Kidney (tissue), 14 donors: ENCODE results near the gene MAD1L1. TPM values are rescaled to one million over a fixed set of nuclear protein-coding genes. Genes with fewer than 3 reads are reported as not detected.
"Not testable (repeated sequence)": the region's sequence is repeated elsewhere in the genome, so short reads cannot be mapped to it uniquely, and the experiment has no call there.

Experiments
- DNase-seq, 5 donors: peaks; one replicate each; pipeline ENCODE4 v3.0.0-alpha.2; 2013 to 2020
- FAIRE-seq: peaks from 2 replicates; lab custom pipeline; 2012; peaks lifted over from hg19 to GRCh38; lab: Jason Lieb, UNC
- H3K27ac ChIP-seq, 2 donors: one replicate each; pipeline ENCODE4 v1.7.0; 2013; ENCODE audit warnings: low read depth in 2 of 2, low read length in 2 of 2, inconsistent platforms in 1 of 2
- H3K27me3 ChIP-seq: one replicate; pipeline ENCODE4 v1.7.1; 2013; ENCODE audit warnings: low read length, inconsistent platforms; ENCODE audit not compliant: control insufficient read depth, insufficient read depth
- H3K36me3 ChIP-seq, 3 donors: one replicate each; pipeline versions ENCODE4 v1.7.0 to v1.7.1; 2013; ENCODE audit warnings: low read length in 3 of 3, control low read depth in 1 of 3, inconsistent platforms in 1 of 3; ENCODE audit not compliant: insufficient read depth in 3 of 3, control insufficient read depth in 2 of 3
- H3K4me1 ChIP-seq, 3 donors: one replicate each; pipeline versions ENCODE4 v1.7.0 to v1.7.1; 2013; ENCODE audit warnings: low read length in 3 of 3, inconsistent platforms in 1 of 3, low read depth in 1 of 3; ENCODE audit not compliant: control insufficient read depth in 2 of 3, insufficient read depth in 2 of 3
- H3K4me3 ChIP-seq, 3 donors: one replicate each; pipeline versions ENCODE4 v1.7.0 to v1.8.1; 2013; ENCODE audit warnings: low read length in 3 of 3, control low read depth in 1 of 3, inconsistent platforms in 1 of 3
- H3K9ac ChIP-seq, 3 donors: one replicate each; pipeline versions ENCODE4 v1.7.0 to v1.7.1; 2013; ENCODE audit warnings: low read length in 3 of 3, control low read depth in 1 of 3, inconsistent platforms in 1 of 3
- H3K9me3 ChIP-seq, 3 donors: one replicate each; pipeline versions ENCODE4 v1.7.0 to v1.7.1; 2013; ENCODE audit warnings: low read length in 3 of 3, control low read depth in 1 of 3, inconsistent platforms in 1 of 3; ENCODE audit not compliant: control insufficient read depth in 2 of 3, insufficient read depth in 1 of 3
- intact Hi-C: fragments of 100-400 bp; cut with DNase I; formaldehyde crosslinking; loops from one replicate; pipeline ENCODE4 v1.11.1; 2022
- polyA plus RNA-seq: library from polyadenylated mRNA; stranded (reverse); fragments of 350-450 nt; fragmentation: Illumina TruSeq; extraction: RNeasy Lipid Tissue Mini Kit (QIAGEN cat#74804); gene quantifications from one replicate; pipeline ENCODE4 v1.2.3, GENCODE V29; 2014; ENCODE audit warnings: low read depth, low replicate concordance; ENCODE audit not compliant: insufficient read depth
- total RNA-seq: library from RNA; stranded (reverse); fragmentation: NEBNext Ultra II Directional; extraction: Animal tissue kit (Norgen Biotek cat#: 25700); gene quantifications from one replicate; pipeline ENCODE4 v1.2.1, GENCODE V29; 2021
- TF ChIP-seq, protein P1 (sequence below): IDR thresholded peaks from 3 replicates; pipeline ENCODE4 v1.5.1; 2012; ENCODE audit warnings: mild to moderate bottlenecking, moderate library complexity, borderline replicate concordance; ENCODE audit not compliant: insufficient read depth; ENCODE audit errors: extremely low read depth
- donor health status: control.
- donor health status: control.
- donor health status: control.
- donor health status: control.
- donor health status: control.
- donor health status: DM: yes; HTN: yes; CAD: no.
- donor health status: Normal renal cell carcinoma (clear cell type).

The MAD1L1 gene
- total and polyA plus RNA-seq, 2 donors from 2014 or later, result 33.2 to 45.2 TPM

DNA sequence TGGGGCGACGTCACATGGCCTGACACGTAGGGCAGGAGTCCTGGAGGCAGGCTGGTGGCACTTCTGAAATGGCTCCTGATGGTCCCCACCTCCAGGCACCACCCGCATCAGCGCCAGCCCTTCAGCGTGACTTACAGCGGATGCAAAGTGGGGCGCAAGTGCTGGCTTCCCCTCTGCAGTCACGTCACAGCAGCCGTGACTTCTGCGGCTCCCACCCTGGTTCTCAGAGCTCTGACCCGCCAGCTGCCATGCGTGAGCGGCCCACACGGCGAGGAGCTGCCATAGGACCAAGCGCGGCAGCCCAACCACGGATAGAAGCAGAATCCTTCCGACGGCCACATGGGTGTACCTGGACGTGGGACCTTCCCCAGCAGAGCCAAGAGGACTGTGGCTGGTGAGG is 403.6 kb downstream of the MAD1L1 start:
- no peak for FAIRE-seq
- TF ChIP-seq, protein P1, sequence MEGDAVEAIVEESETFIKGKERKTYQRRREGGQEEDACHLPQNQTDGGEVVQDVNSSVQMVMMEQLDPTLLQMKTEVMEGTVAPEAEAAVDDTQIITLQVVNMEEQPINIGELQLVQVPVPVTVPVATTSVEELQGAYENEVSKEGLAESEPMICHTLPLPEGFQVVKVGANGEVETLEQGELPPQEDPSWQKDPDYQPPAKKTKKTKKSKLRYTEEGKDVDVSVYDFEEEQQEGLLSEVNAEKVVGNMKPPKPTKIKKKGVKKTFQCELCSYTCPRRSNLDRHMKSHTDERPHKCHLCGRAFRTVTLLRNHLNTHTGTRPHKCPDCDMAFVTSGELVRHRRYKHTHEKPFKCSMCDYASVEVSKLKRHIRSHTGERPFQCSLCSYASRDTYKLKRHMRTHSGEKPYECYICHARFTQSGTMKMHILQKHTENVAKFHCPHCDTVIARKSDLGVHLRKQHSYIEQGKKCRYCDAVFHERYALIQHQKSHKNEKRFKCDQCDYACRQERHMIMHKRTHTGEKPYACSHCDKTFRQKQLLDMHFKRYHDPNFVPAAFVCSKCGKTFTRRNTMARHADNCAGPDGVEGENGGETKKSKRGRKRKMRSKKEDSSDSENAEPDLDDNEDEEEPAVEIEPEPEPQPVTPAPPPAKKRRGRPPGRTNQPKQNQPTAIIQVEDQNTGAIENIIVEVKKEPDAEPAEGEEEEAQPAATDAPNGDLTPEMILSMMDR, result no peak
- peaks cover 0 to 3% (median 0%) of the 10 kb centered on the region in 3 donors for H3K9me3 ChIP-seq
- H3K27ac ChIP-seq, result no peak overlapping the region
- no peaks in the 10 kb centered on the region for H3K27me3 ChIP-seq
- no peak overlapping the region for H3K4me3 ChIP-seq
- intact Hi-C loops, result no loop called here
- H3K4me1 ChIP-seq, result no peaks in the 10 kb centered on the region
- no peak overlapping the region for H3K9ac ChIP-seq
- H3K36me3 ChIP-seq, result no peaks in the 10 kb centered on the region
- DNase-seq, result no peak

DNA sequence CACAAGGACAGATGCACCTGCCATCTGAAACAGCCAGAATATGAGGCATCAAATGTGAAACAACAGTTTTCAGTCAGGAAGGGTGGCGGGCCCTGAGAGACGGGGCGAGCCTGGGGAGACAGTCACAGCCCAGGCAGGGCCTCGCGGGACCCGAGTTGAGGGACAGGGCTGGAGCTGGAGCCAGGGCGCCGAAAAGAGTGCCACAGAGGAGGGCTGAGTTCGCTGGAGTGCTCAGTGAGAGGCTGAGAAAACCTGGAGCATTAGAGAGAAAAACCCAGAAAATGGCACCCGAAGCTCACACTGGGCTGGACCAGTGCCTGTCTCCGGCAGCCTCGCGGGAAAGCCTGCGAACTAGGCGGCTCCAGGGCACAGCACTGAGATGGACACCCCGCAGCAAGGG is 404.6 kb downstream of the MAD1L1 start:
- H3K9ac ChIP-seq, DNase-seq, H3K27ac ChIP-seq, FAIRE-seq, intact Hi-C loops, H3K4me1 ChIP-seq, H3K9me3 ChIP-seq, H3K36me3 ChIP-seq, H3K27me3 ChIP-seq, H3K4me3 ChIP-seq: not testable (repeated sequence)

DNA sequence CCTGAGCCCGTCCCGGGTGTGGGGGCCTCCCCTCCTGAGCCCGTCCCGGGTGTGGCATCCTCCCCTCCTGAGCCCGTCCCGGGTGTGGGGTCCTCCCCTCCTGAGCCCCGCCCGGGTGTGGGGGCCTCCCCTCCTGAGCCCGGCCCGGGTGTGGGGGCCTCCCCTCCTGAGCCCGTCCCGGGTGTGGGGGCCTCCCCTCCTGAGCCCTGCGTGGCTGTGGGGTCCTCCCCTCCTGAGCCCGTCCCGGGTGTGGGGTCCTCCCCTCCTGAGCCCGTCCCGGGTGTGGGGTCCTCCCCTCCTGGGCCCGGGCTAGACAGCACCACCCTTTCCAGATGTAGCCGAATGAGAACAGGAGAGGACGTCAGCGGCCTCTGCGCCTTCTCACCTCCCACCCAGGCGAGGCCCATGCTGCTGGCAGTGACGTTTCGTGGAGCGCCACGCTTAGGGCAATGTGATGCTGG is 405.2 kb downstream of the MAD1L1 start:
- H3K36me3 ChIP-seq, H3K27me3 ChIP-seq, intact Hi-C loops, H3K4me3 ChIP-seq, H3K9me3 ChIP-seq, H3K9ac ChIP-seq, H3K4me1 ChIP-seq, FAIRE-seq, H3K27ac ChIP-seq: not testable (repeated sequence)
- peak in 1 of 5 donors; percentile 31 for DNase-seq

DNA sequence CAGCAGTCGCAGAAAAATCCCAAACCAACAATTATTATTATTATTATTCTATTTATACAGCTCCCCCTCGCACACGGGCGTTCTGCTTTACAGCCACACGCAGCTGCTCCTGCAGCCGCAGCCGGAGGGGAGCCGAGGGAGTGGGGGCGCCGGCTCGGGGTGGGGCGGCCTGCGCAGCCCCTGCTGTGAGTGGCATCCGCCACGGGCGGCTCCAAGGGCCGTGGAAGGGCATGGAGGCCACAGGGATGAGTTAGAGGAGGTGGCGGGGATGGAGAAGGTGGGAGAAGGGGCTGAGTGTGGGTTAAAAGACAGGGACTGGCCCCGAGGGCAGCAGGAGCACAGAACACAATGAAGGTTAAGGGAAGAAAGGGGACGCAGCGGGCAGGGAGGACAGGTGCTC is 405.8 kb downstream of the MAD1L1 start:
- FAIRE-seq, H3K4me1 ChIP-seq, H3K9ac ChIP-seq, H3K27ac ChIP-seq, H3K36me3 ChIP-seq, intact Hi-C loops, H3K4me3 ChIP-seq, H3K9me3 ChIP-seq, H3K27me3 ChIP-seq: not testable (repeated sequence)
- peak in 1 of 5 donors; percentile 15 for DNase-seq

DNA sequence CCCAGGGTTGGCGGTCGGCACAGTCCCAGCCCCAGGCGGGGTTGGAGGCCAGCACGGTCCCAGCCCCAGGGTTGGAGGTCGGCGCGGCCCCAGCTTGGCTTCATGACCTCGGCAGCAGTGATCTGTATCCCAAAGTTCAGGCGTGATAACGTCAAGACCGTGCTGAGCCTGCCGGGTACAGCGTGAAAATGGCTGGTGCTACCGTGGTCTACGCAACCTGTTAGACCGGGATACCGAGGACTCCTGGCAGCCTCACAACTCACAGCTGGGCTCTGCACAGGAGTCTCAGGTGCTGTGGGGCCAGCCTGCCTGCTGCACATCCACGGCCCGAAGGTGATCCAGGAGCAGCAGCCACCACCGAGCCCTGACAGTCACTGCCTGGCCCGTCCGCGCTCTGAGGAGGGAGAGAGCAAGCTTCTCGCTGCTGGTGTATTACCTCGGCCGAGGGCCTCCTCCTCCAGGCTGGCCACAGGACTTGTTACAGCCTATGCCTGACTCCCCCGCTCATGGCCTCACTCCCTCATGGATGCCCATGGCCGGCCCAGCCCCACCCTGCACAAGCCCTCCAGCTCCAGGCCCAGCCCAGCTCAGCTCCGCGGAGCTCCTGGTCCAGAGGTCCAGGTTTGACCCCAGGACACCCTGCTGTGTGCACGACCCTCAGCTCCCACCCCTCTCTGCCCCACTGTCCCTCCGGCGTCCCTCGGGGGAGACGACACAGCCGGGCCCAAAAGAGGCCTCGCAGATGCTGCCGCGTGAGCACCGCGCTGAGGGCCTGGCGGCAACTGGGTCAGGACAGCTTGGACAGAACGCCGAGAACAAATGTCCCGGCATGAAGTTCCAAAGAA is 406.6 kb downstream of the MAD1L1 start:
- TF ChIP-seq, protein P1, result no peak
- Histone ChIP-seq H3K27ac (no peak overlapping the region), H3K9me3 (peaks cover 0 to 2% (median 0%) of the 10 kb centered on the region in 3 donors), H3K9ac (no peak overlapping the region), H3K4me3 (no peak overlapping the region), H3K27me3 (no peaks in the 10 kb centered on the region), H3K4me1 (no peaks in the 10 kb centered on the region), H3K36me3 (no peaks in the 10 kb centered on the region)
- no peak for FAIRE-seq
- intact Hi-C loops, result no loop called here
- DNase-seq, result peak in 2 of 5 donors; percentile 33 to 68

DNA sequence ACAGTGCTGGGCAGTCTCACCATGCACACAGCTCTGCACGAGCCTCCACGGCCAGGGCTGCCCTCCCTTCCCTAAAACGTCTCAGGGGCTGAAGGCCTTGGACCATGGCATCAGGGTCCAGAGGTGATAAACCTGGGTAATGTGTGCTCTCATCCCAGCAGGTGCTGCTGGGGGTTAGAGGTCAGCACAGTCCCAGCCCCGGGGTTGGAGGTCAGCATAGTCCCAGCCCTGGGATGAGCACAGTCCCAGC is 407.2 kb downstream of the MAD1L1 start:
- DNase-seq, H3K27ac ChIP-seq, H3K4me1 ChIP-seq, H3K9me3 ChIP-seq, FAIRE-seq, H3K9ac ChIP-seq, H3K36me3 ChIP-seq, intact Hi-C loops, H3K27me3 ChIP-seq, H3K4me3 ChIP-seq: not testable (repeated sequence)
